H1 (cell line): Measurements from ENCODE around the gene ADARB2. TPM values are rescaled to one million over a fixed set of nuclear protein-coding genes. Genes with fewer than 3 reads are reported as not detected.

Source experiments
- CTCF ChIA-PET: fragments of 300-600 bp; sonication (Branson Sonifier 250); formaldehyde crosslinking; loops from one replicate; lab custom pipeline; 2021; ENCODE audit not compliant: partially characterized antibody; lab: Charles Lee
- POLR2A ChIA-PET: fragments of 300-600 bp; sonication (Branson Sonifier 250); formaldehyde crosslinking; loops from one replicate; lab custom pipeline; 2021; ENCODE audit warnings: inconsistent platforms; ENCODE audit not compliant: partially characterized antibody; lab: Charles Lee
- DNase-seq, 2 experiments: peaks; one replicate each; pipeline versions ENCODE4 v3.0.0 to v3.0.0-alpha.2; 2010 to 2022; ENCODE audit warnings: low spot score in 2 of 2, low read depth in 1 of 2, mixed read lengths in 1 of 2
- FAIRE-seq: peaks from 2 replicates; lab custom pipeline; 2011; peaks lifted over from hg19 to GRCh38; lab: Jason Lieb, UNC
- H2AFZ ChIP-seq: 2 replicates; pipeline ENCODE4 v1.8.1; 2012; ENCODE audit warnings: low read length, inconsistent platforms
- H2AK5ac ChIP-seq: 2 replicates; pipeline ENCODE4 v1.6.1; 2013; ENCODE audit warnings: low read depth, low read length
- H2BK120ac ChIP-seq: replicated peaks from 2 replicates; pipeline ENCODE3; 2013; ENCODE audit warnings: low read depth, low read length, inconsistent platforms
- H2BK12ac ChIP-seq: 2 replicates; pipeline ENCODE4 v1.6.1; 2013; ENCODE audit warnings: low read depth, low read length
- H2BK15ac ChIP-seq: 2 replicates; pipeline ENCODE4 v1.6.1; 2013; ENCODE audit warnings: low read length
- H2BK20ac ChIP-seq: 2 replicates; pipeline ENCODE4 v1.6.1; 2013; ENCODE audit warnings: low read length
- H2BK5ac ChIP-seq: 2 replicates; pipeline ENCODE4 v1.6.1; 2013; ENCODE audit warnings: low read depth, low read length
- H3K14ac ChIP-seq: 2 replicates; pipeline ENCODE4 v1.6.1; 2013; ENCODE audit warnings: inconsistent platforms; ENCODE audit not compliant: insufficient read length
- H3K18ac ChIP-seq: 2 replicates; pipeline ENCODE4 v1.6.1; 2013; ENCODE audit warnings: low read length; ENCODE audit errors: extremely low read depth
- H3K23ac ChIP-seq: 2 replicates; pipeline ENCODE4 v1.6.1; 2013; ENCODE audit warnings: inconsistent platforms; ENCODE audit not compliant: insufficient read length
- H3K23me2 ChIP-seq: 2 replicates; pipeline ENCODE4 v1.6.1; 2013; ENCODE audit warnings: low read depth, low read length
- H3K27ac ChIP-seq: 2 replicates; pipeline ENCODE4 v1.6.1; 2011; ENCODE audit warnings: low read depth, low read length, inconsistent platforms
- H3K27me3 ChIP-seq, 4 experiments: replicated peaks in 1 of 4; 1 replicate in 1 of 4; 2 replicates in 3 of 4; pipeline versions ENCODE4 v1.6.1 to v1.8.1; 2011 to 2013; ENCODE audit warnings: low read length in 3 of 4, mild to moderate bottlenecking in 3 of 4, inconsistent platforms in 2 of 4, mixed read lengths in 2 of 4, moderate library complexity in 1 of 4; ENCODE audit not compliant: control insufficient read depth in 3 of 4, insufficient read depth in 3 of 4; ENCODE audit errors: extremely low read depth in 1 of 4
- H3K36me3 ChIP-seq, 4 experiments: 2 replicates each; pipeline versions ENCODE4 v1.6.1 to v1.8.1; 2011 to 2013; ENCODE audit warnings: mild to moderate bottlenecking in 4 of 4, low read length in 3 of 4, moderate library complexity in 2 of 4, control low read depth in 1 of 4, inconsistent platforms in 1 of 4; ENCODE audit not compliant: insufficient read depth in 4 of 4, control insufficient read depth in 2 of 4
- H3K4ac ChIP-seq: replicated peaks from 2 replicates; pipeline ENCODE3; 2013; ENCODE audit warnings: low read length, low read depth, mixed read lengths, inconsistent platforms; ENCODE audit not compliant: insufficient read length
- H3K4me1 ChIP-seq, 4 experiments: replicated peaks in 1 of 4; 1 replicate in 1 of 4; 2 replicates in 3 of 4; pipeline versions ENCODE4 v1.6.1 to v1.8.1; 2011 to 2013; ENCODE audit warnings: low read length in 3 of 4, inconsistent platforms in 2 of 4, mixed read lengths in 1 of 4; ENCODE audit not compliant: insufficient read depth in 4 of 4, control insufficient read depth in 3 of 4
- H3K4me2 ChIP-seq, 2 experiments: 2 replicates each; pipeline versions ENCODE4 v1.6.1 to v1.8.1; 2011 to 2013; ENCODE audit warnings: low read depth in 2 of 2, low read length in 2 of 2, control low read depth in 1 of 2, inconsistent platforms in 1 of 2, mild to moderate bottlenecking in 1 of 2; ENCODE audit not compliant: insufficient read depth in 1 of 2
- H3K4me3 ChIP-seq, 4 experiments: fragments of 200-600, 300-600 bp in 1 of 4; sonication (generic), shearing (Covaris generic), sonication (Bioruptor Twin) in 1 of 4; 2 replicates each; pipeline versions ENCODE4 v1.5.1 to v1.8.1; 2011 to 2016; ENCODE audit warnings: low read length in 4 of 4, low read depth in 3 of 4, control low read depth in 2 of 4, inconsistent platforms in 2 of 4, mild to moderate bottlenecking in 2 of 4, mixed read lengths in 1 of 4, moderate library complexity in 1 of 4; ENCODE audit not compliant: insufficient read depth in 2 of 4; ENCODE audit errors: extremely low read depth in 1 of 4
- H3K56ac ChIP-seq: replicated peaks from 2 replicates; pipeline ENCODE3; 2013; ENCODE audit warnings: low read depth, mild to moderate bottlenecking, mixed read lengths, low read length, inconsistent platforms; ENCODE audit not compliant: insufficient read length
- H3K79me1 ChIP-seq: 2 replicates; pipeline ENCODE4 v1.6.1; 2013; ENCODE audit warnings: low read depth, low read length, control low read depth
- H3K79me2 ChIP-seq, 2 experiments: 2 replicates each; pipeline versions ENCODE4 v1.6.1 to v1.8.1; 2012 to 2013; ENCODE audit warnings: low read length in 2 of 2, mild to moderate bottlenecking in 2 of 2, inconsistent platforms in 1 of 2; ENCODE audit not compliant: insufficient read depth in 2 of 2, control insufficient read depth in 1 of 2
- H3K9ac ChIP-seq, 4 experiments: replicated peaks in 1 of 4; 1 replicate in 1 of 4; 2 replicates in 3 of 4; pipeline versions ENCODE4 v1.6.1 to v1.8.1; 2011 to 2013; ENCODE audit warnings: low read depth in 3 of 4, low read length in 3 of 4, control low read depth in 2 of 4, mild to moderate bottlenecking in 2 of 4, moderate library complexity in 2 of 4, inconsistent platforms in 1 of 4; ENCODE audit errors: extremely low read depth in 1 of 4
- H3K9me3 ChIP-seq, 2 experiments: 2 replicates each; pipeline versions ENCODE4 v1.6.1 to v1.8.1; 2012 to 2013; ENCODE audit warnings: mild to moderate bottlenecking in 2 of 2, moderate library complexity in 2 of 2, control low read depth in 1 of 2, inconsistent platforms in 1 of 2, low read depth in 1 of 2, low read length in 1 of 2, mixed read lengths in 1 of 2; ENCODE audit not compliant: insufficient read depth in 2 of 2
- H4K20me1 ChIP-seq, 2 experiments: replicated peaks in 1 of 2; 2 replicates each; pipeline versions ENCODE3 to v1.8.1; 2011 to 2013; ENCODE audit warnings: inconsistent platforms in 2 of 2, low read length in 2 of 2, mild to moderate bottlenecking in 1 of 2; ENCODE audit not compliant: insufficient read depth in 2 of 2, control insufficient read depth in 1 of 2
- H4K5ac ChIP-seq: 2 replicates; pipeline ENCODE4 v1.6.1; 2013; ENCODE audit warnings: low read length, low read depth, mixed read lengths, inconsistent platforms; ENCODE audit not compliant: insufficient read length
- H4K8ac ChIP-seq: 2 replicates; pipeline ENCODE4 v1.8.0; 2013; ENCODE audit warnings: mild to moderate bottlenecking, moderate library complexity, low read length, inconsistent platforms; ENCODE audit not compliant: insufficient read depth; ENCODE audit errors: extremely low read depth
- H4K91ac ChIP-seq: replicated peaks from 2 replicates; pipeline ENCODE3; 2013; ENCODE audit warnings: low read length, mixed read lengths, inconsistent platforms; ENCODE audit not compliant: insufficient read length
- CHD1 ChIP-seq: IDR thresholded peaks from 2 replicates; pipeline ENCODE4 v1.6.1; 2012; ENCODE audit warnings: low read depth, low read length, improper control_type of control experiment
- ZNF274 ChIP-seq: IDR thresholded peaks from 2 replicates; pipeline ENCODE4 v1.7.0; 2012; ENCODE audit warnings: low read length, borderline replicate concordance; ENCODE audit errors: extremely low read depth
- WGBS, 2 experiments: shearing (Covaris generic) in 1 of 2; methylation state at CpG; one replicate each; pipeline versions ENCODE4 v1.1.6 to v1.1.7; 2013 to 2015; ENCODE audit warnings: low lambda C conversion rate in 2 of 2, mixed read lengths in 2 of 2, inconsistent platforms in 1 of 2, low coverage in 1 of 2, missing lambda C conversion rate in 1 of 2; ENCODE audit not compliant: insufficient replicate concordance in 2 of 2, insufficient coverage in 1 of 2, insufficient read length in 1 of 2; ENCODE audit errors: extremely low coverage in 1 of 2, missing lambda C conversion rate in 1 of 2; 5-methylcytosine and 5-hydroxymethylcytosine counted together
- polyA plus RNA-seq, 7 experiments: library from polyadenylated mRNA; depleted of rRNA in 3 of 7; stranded (reverse) in 5 of 7; unstranded in 2 of 7; fragments of >200 nt in 5 of 7; fragments of 200-250 nt in 2 of 7; gene quantifications; 1 replicate in 5 of 7; 2 replicates in 1 of 7; 4 replicates in 1 of 7; pipeline versions ENCODE4 v1.2.1 to v1.2.3, GENCODE V29; 2011 to 2013; ENCODE audit warnings: missing spikeins in 2 of 7, mixed read lengths in 2 of 7
- total RNA-seq: library from RNA; stranded (reverse); fragmentation: NEBNext Ultra II Directional; extraction: Animal tissue kit (Norgen Biotek cat#: 25700); gene quantifications from 2 replicates; pipeline ENCODE4 v1.2.1, GENCODE V29; 2021

Gene ADARB2
- total and polyA plus RNA-seq, 2 of the 8 experiments (the other 6 are each of a cell fraction or from before 2014, with no cell fraction given), result 2.2 to 2.8 TPM

DNA sequence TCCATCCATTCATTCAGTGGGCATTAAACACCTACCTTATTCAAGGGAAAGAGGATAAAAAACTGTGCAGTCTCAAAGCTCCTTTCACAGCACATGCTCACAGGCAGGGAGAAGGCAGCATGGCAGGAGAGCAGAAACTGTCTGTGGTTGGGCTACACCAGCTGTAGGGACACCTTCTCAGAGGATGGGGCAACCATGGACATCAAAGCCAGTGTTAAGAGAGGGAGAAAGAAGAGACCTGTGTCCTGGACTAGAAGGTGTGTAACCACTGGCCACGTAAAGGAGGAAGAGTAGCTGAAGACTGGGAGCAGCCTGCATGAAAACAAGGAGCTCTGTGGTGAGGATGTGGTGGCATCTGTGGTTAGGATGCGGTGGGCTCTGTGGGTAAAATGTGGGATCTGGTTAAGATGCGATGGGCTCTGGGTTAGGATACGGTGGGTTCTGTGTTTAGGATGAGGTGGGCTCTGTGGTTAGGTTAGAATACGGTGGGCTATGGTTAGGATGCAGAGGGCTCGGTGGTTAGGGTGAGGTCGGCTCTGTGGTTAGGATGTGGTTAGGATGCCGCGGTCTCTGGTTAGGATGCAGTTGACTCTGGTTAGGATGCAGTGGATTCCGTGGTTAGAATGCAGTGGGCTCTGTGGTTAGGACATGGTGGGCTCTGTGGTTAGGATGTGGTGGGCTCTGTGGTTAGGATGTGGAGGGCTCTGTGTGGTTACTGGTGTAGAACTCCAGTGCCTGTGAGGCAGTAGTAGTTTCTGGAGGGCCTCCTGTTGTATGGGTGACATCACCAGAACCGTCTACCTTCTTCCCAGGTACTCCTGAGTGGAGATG, 483.6 kb downstream of the ADARB2 start:
- peak overlapping the region; percentile 1 for H3K56ac ChIP-seq
- H3K79me1 ChIP-seq, result no peaks in the 10 kb centered on the region
- no peak overlapping the region for H3K14ac ChIP-seq
- no peak overlapping the region for H2BK20ac ChIP-seq
- 0 out of 2 replicates have a peak overlapping the region, but pooled peaks have one; percentile 31 for H2BK15ac ChIP-seq
- no peak overlapping the region for H3K4me2 ChIP-seq
- DNase-seq (no peak), FAIRE-seq (no peak)
- no peaks in the 10 kb centered on the region; a peak in 1 of 7 replicates for H3K27me3 ChIP-seq
- no peaks in the 10 kb centered on the region for H3K4me1 ChIP-seq
- no peak overlapping the region for H3K4ac ChIP-seq
- peak overlapping the region; percentile 28; the same call in 1 of the 2 replicates for H4K8ac ChIP-seq
- no peak overlapping the region for H3K4me3 ChIP-seq
- peak overlapping the region; percentile 54 for H4K91ac ChIP-seq
- no peak overlapping the region for H3K27ac ChIP-seq
- no peaks in the 10 kb centered on the region for H3K79me2 ChIP-seq
- WGBS, 2 experiments, result 93% methylated on average over 11 of the region's 11 CpGs; no CpG with 5 or more reads in 1 of the 2 experiments
- no peak overlapping the region for H2BK120ac ChIP-seq
- H2BK12ac ChIP-seq, result peak overlapping the region; percentile 83; the same call in 1 of the 2 replicates
- no peaks in the 10 kb centered on the region for H3K9me3 ChIP-seq
- H2AK5ac ChIP-seq, result peak overlapping the region; percentile 88; the same call in 1 of the 2 replicates
- H3K23ac ChIP-seq, result no peak overlapping the region
- no peak overlapping the region for H2AFZ ChIP-seq
- peaks cover 2% of the 10 kb centered on the region; the same call in 1 of the 2 replicates for H3K23me2 ChIP-seq
- CTCF ChIA-PET, result interaction anchor here (0.7 to 1.2 kb wide), 2 partner anchors 10 to 868 kb away, joined by 3 to 4 read pairs; no protein-coding TSS in a partner anchor
- H4K20me1 ChIP-seq, result no peaks in the 10 kb centered on the region
- TF ChIP-seq ZNF274, result no peak
- TF ChIP-seq CHD1, result no peak
- H2BK5ac ChIP-seq, result no peak overlapping the region
- no peak overlapping the region for H4K5ac ChIP-seq
- no peak overlapping the region for H3K9ac ChIP-seq
- POLR2A ChIA-PET, result no interaction called here
- no peaks in the 10 kb centered on the region for H3K36me3 ChIP-seq
- no peak overlapping the region for H3K18ac ChIP-seq
